WTC11 (cell line): Measurements from ENCODE around the gene RAP1GAP. TPM values are rescaled to one million over a fixed set of nuclear protein-coding genes. Genes with fewer than 3 reads are reported as not detected.

Source experiments
- ATAC-seq: fragments of 200-7000 bp; cut with Tn5 transposase; 2 replicates; pipeline ENCODE4 v1.10.0; 2021; ENCODE audit warnings: mild to moderate bottlenecking, moderate library complexity
- CTCF ChIA-PET: fragments of 300-600 bp; sonication (Branson Sonifier 250); formaldehyde crosslinking; loops from one replicate; lab custom pipeline; 2021; ENCODE audit warnings: antibody characterized with exemption; lab: Charles Lee
- POLR2A ChIA-PET: fragments of 350-600 bp; sonication (Branson Sonifier 250); formaldehyde crosslinking; loops from one replicate; lab custom pipeline; 2021; ENCODE audit warnings: antibody characterized with exemption; lab: Charles Lee
- DNase-seq: peaks from one replicate; pipeline ENCODE4 v3.0.0; 2021; ENCODE audit warnings: low spot score
- H3K27ac Mint-ChIP-seq: 2 replicates; pipeline ENCODE4 v1.8.0; 2021; ENCODE audit warnings: mixed read lengths
- H3K27me3 Mint-ChIP-seq: 2 replicates; pipeline ENCODE4 v1.8.0; 2021; ENCODE audit warnings: low read depth, mild to moderate bottlenecking, moderate library complexity, mixed read lengths
- H3K36me3 Mint-ChIP-seq: 2 replicates; pipeline ENCODE4 v1.8.0; 2021; ENCODE audit warnings: mixed read lengths
- H3K4me1 Mint-ChIP-seq: 2 replicates; pipeline ENCODE4 v1.8.0; 2022; ENCODE audit warnings: mixed read lengths
- H3K4me3 Mint-ChIP-seq: 2 replicates; pipeline ENCODE4 v1.8.0; 2021; ENCODE audit warnings: mild to moderate bottlenecking, moderate library complexity, mixed read lengths
- H3K9me3 Mint-ChIP-seq: 2 replicates; pipeline ENCODE4 v1.8.0; 2021; ENCODE audit warnings: mixed read lengths
- ATF1 ChIP-seq: sonication (generic); formaldehyde crosslinking; IDR thresholded peaks from 2 replicates; pipeline ENCODE4 v1.8.1; 2023; ENCODE audit warnings: mild to moderate bottlenecking, moderate library complexity, missing genetic modification reagents
- ATF6 ChIP-seq: sonication (generic); formaldehyde crosslinking; IDR thresholded peaks from 2 replicates; pipeline ENCODE4 v1.8.1; 2023; ENCODE audit warnings: mild to moderate bottlenecking, missing genetic modification reagents
- FOXK1 ChIP-seq: sonication (generic); formaldehyde crosslinking; IDR thresholded peaks from 2 replicates; pipeline ENCODE4 v1.8.0; 2022; ENCODE audit warnings: mild to moderate bottlenecking, moderate library complexity, missing genetic modification reagents
- GRHL2 ChIP-seq: fragments of 250-450 bp; sonication (Bioruptor Pico); IDR thresholded peaks from 2 replicates; pipeline ENCODE4 v1.8.0; 2022; ENCODE audit warnings: mild to moderate bottlenecking, moderate library complexity; ENCODE audit not compliant: insufficient replicate concordance, severe bottlenecking
- GTF2I ChIP-seq: fragments of 250-450 bp; sonication (Bioruptor Pico); conservative IDR thresholded peaks from 2 replicates; pipeline ENCODE4 v1.4.0; 2021; ENCODE audit warnings: mild to moderate bottlenecking
- HMGXB4 ChIP-seq: sonication (generic); formaldehyde crosslinking; IDR thresholded peaks from 2 replicates; pipeline ENCODE4 v1.8.1; 2023; ENCODE audit warnings: mild to moderate bottlenecking, moderate library complexity, missing genetic modification reagents
- JAZF1 ChIP-seq: fragments of 250-450 bp; sonication (Bioruptor Pico); IDR thresholded peaks from 2 replicates; pipeline ENCODE4 v1.9.0; 2021; ENCODE audit warnings: moderate library complexity, mild to moderate bottlenecking, inconsistent platforms
- JUN ChIP-seq: sonication (generic); formaldehyde crosslinking; IDR thresholded peaks from 2 replicates; pipeline ENCODE4 v1.8.0; 2023; ENCODE audit warnings: mild to moderate bottlenecking, missing genetic modification reagents
- NFATC4 ChIP-seq: fragments of 250-450 bp; sonication (Bioruptor Pico); IDR thresholded peaks from 2 replicates; pipeline ENCODE4 v1.9.0; 2021; ENCODE audit warnings: mild to moderate bottlenecking
- RELA ChIP-seq: sonication (generic); formaldehyde crosslinking; IDR thresholded peaks from 2 replicates; pipeline ENCODE4 v1.8.1; 2022; ENCODE audit warnings: missing genetic modification reagents, mild to moderate bottlenecking, borderline replicate concordance
- SMAD4 ChIP-seq: sonication (generic); formaldehyde crosslinking; IDR thresholded peaks from 2 replicates; pipeline ENCODE4 v1.8.0; 2022; ENCODE audit warnings: mild to moderate bottlenecking, missing genetic modification reagents
- ZNF138 ChIP-seq: sonication (generic); formaldehyde crosslinking; conservative IDR thresholded peaks from 2 replicates; pipeline ENCODE4 v1.8.1; 2022; ENCODE audit warnings: mild to moderate bottlenecking, moderate library complexity, missing genetic modification reagents
- ZNF219 ChIP-seq: sonication (generic); formaldehyde crosslinking; IDR thresholded peaks from 2 replicates; pipeline ENCODE4 v1.8.0; 2023; ENCODE audit warnings: missing genetic modification reagents, mild to moderate bottlenecking, borderline replicate concordance
- total RNA-seq: library from RNA; stranded (reverse); gene quantifications from 3 replicates; pipeline ENCODE4 v1.2.3, GENCODE V29; 2021
- TF ChIP-seq, protein P1 (sequence below): fragments of 250-450 bp; sonication (Bioruptor Pico); IDR thresholded peaks from 2 replicates; pipeline ENCODE4 v2.1.2; 2022; ENCODE audit warnings: mild to moderate bottlenecking, moderate library complexity
- TF ChIP-seq, protein P2 (sequence below): fragments of 250-450 bp; sonication (Bioruptor Pico); IDR thresholded peaks from 2 replicates; pipeline ENCODE4 v1.9.0; 2021; ENCODE audit warnings: moderate library complexity, mild to moderate bottlenecking, inconsistent platforms, borderline replicate concordance
- TF ChIP-seq, protein P3 (sequence below): fragments of 200-600 bp; IDR thresholded peaks from 2 replicates; pipeline ENCODE4 v1.8.0; 2022; ENCODE audit warnings: antibody characterized with exemption
- TF ChIP-seq, protein P4 (sequence below): sonication (generic); formaldehyde crosslinking; IDR thresholded peaks from 2 replicates; pipeline ENCODE4 v1.8.1; 2023; ENCODE audit warnings: mild to moderate bottlenecking, missing genetic modification reagents, borderline replicate concordance

Gene RAP1GAP
- total RNA-seq, 1 experiment from 2014 or later, result 7.6 TPM

DNA sequence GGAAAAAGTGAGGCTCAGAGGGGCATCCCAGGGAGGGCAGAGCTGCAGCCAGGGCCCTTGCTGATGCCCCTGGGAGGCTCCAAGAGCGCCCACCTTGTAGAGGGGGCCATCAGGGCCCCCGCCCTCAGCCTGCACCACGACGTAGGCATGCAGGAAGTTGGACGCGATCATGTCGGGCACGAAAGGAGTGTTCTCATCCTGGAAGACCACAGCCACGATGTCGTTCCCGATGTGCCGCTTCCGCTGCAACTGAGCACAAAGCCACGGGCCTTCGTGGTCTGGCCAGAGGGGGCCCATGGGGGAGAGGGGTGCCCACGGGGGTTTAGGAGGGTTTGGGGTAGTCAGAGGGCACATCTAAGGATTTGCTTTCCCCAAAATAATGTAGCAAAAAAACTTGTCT, 59.1 kb downstream of the RAP1GAP start:
- Mint-ChIP-seq H3K36me3 (no peaks in the 10 kb centered on the region), H3K4me1 (peaks cover 17% of the 10 kb centered on the region), H3K27ac (no peak overlapping the region), H3K9me3 (no peaks in the 10 kb centered on the region), H3K4me3 (no peak overlapping the region), H3K27me3 (no peaks in the 10 kb centered on the region)
- TF ChIP-seq, protein P1, sequence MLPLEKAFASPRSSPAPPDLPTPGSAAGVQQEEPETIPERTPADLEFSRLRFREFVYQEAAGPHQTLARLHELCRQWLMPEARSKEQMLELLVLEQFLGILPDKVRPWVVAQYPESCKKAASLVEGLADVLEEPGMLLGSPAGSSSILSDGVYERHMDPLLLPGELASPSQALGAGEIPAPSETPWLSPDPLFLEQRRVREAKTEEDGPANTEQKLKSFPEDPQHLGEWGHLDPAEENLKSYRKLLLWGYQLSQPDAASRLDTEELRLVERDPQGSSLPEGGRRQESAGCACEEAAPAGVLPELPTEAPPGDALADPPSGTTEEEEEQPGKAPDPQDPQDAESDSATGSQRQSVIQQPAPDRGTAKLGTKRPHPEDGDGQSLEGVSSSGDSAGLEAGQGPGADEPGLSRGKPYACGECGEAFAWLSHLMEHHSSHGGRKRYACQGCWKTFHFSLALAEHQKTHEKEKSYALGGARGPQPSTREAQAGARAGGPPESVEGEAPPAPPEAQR (CRISPR knock-in tag), result no peak
- TF ChIP-seq NFATC4 (CRISPR knock-in tag) (no peak), ZNF219 (no peak), GRHL2 (no peak), JAZF1 (CRISPR knock-in tag) (no peak), ZNF138 (no peak), GTF2I (CRISPR knock-in tag) (no peak), RELA (CRISPR knock-in tag) (no peak), HMGXB4 (no peak), JUN (CRISPR knock-in tag) (no peak), FOXK1 (CRISPR knock-in tag) (no peak), ATF1 (CRISPR knock-in tag) (no peak), ATF6 (CRISPR knock-in tag) (no peak), SMAD4 (CRISPR knock-in tag) (no peak)
- TF ChIP-seq, protein P2, sequence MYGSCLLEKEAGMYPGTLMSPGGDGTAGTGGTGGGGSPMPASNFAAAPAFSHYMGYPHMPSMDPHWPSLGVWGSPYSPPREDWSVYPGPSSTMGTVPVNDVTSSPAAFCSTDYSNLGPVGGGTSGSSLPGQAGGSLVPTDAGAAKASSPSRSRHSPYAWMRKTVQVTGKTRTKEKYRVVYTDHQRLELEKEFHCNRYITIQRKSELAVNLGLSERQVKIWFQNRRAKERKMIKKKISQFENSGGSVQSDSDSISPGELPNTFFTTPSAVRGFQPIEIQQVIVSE (CRISPR knock-in tag), result no peak
- TF ChIP-seq, protein P3, sequence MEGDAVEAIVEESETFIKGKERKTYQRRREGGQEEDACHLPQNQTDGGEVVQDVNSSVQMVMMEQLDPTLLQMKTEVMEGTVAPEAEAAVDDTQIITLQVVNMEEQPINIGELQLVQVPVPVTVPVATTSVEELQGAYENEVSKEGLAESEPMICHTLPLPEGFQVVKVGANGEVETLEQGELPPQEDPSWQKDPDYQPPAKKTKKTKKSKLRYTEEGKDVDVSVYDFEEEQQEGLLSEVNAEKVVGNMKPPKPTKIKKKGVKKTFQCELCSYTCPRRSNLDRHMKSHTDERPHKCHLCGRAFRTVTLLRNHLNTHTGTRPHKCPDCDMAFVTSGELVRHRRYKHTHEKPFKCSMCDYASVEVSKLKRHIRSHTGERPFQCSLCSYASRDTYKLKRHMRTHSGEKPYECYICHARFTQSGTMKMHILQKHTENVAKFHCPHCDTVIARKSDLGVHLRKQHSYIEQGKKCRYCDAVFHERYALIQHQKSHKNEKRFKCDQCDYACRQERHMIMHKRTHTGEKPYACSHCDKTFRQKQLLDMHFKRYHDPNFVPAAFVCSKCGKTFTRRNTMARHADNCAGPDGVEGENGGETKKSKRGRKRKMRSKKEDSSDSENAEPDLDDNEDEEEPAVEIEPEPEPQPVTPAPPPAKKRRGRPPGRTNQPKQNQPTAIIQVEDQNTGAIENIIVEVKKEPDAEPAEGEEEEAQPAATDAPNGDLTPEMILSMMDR, result no peak
- TF ChIP-seq, protein P4, sequence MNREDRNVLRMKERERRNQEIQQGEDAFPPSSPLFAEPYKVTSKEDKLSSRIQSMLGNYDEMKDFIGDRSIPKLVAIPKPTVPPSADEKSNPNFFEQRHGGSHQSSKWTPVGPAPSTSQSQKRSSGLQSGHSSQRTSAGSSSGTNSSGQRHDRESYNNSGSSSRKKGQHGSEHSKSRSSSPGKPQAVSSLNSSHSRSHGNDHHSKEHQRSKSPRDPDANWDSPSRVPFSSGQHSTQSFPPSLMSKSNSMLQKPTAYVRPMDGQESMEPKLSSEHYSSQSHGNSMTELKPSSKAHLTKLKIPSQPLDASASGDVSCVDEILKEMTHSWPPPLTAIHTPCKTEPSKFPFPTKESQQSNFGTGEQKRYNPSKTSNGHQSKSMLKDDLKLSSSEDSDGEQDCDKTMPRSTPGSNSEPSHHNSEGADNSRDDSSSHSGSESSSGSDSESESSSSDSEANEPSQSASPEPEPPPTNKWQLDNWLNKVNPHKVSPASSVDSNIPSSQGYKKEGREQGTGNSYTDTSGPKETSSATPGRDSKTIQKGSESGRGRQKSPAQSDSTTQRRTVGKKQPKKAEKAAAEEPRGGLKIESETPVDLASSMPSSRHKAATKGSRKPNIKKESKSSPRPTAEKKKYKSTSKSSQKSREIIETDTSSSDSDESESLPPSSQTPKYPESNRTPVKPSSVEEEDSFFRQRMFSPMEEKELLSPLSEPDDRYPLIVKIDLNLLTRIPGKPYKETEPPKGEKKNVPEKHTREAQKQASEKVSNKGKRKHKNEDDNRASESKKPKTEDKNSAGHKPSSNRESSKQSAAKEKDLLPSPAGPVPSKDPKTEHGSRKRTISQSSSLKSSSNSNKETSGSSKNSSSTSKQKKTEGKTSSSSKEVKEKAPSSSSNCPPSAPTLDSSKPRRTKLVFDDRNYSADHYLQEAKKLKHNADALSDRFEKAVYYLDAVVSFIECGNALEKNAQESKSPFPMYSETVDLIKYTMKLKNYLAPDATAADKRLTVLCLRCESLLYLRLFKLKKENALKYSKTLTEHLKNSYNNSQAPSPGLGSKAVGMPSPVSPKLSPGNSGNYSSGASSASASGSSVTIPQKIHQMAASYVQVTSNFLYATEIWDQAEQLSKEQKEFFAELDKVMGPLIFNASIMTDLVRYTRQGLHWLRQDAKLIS (CRISPR knock-in tag), result no peak
- DNase-seq (no peak), ATAC-seq (no peak)
- ChIA-PET CTCF (interaction anchor here (0.6 to 2.1 kb wide), 5 partner anchors 11 to 48 kb away, joined by 3 to 7 read pairs (median 3); no protein-coding TSS in a partner anchor), POLR2A (no interaction called here)
